Retinal pigment epithelial cell (primary cell): ENCODE results near the gene ADAMTS17.

Experiments used
- DNase-seq: peaks from one replicate; pipeline ENCODE4 v3.0.0-alpha.2; 2010; ENCODE audit warnings: low read depth
- H3K4me3 ChIP-seq: 2 replicates; pipeline ENCODE4 v1.5.1; 2011; ENCODE audit warnings: mild to moderate bottlenecking, low read length, control low read depth, moderate library complexity
- CTCF ChIP-seq: conservative IDR thresholded peaks from 2 replicates; pipeline ENCODE4 v1.5.1; 2011; ENCODE audit warnings: low read depth, low read length, control low read depth, inconsistent platforms

ADAMTS17 gene

DNA sequence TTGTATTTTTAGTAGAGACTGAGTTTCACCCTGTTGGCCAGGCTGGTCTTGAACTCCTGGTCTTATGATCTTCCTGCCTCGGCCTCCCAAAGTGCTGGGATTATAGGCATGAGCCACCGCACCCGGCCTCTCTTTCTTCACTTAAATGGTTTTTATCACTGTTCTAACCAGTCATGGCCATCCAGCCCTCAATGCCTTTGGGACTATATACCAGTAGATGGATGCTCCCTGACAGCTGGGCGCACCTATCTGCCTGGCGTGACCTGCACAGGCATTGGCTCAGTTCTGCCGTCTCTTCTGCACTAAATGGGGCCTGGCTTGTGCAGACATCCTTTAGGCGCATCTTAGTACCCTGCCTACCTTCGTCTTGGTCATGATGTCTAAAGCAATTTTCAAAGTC lies 233.4 kb downstream of the ADAMTS17 start:
- H3K4me3 ChIP-seq = no peak overlapping the region
- no peak for TF ChIP-seq CTCF
- no peak for DNase-seq

DNA sequence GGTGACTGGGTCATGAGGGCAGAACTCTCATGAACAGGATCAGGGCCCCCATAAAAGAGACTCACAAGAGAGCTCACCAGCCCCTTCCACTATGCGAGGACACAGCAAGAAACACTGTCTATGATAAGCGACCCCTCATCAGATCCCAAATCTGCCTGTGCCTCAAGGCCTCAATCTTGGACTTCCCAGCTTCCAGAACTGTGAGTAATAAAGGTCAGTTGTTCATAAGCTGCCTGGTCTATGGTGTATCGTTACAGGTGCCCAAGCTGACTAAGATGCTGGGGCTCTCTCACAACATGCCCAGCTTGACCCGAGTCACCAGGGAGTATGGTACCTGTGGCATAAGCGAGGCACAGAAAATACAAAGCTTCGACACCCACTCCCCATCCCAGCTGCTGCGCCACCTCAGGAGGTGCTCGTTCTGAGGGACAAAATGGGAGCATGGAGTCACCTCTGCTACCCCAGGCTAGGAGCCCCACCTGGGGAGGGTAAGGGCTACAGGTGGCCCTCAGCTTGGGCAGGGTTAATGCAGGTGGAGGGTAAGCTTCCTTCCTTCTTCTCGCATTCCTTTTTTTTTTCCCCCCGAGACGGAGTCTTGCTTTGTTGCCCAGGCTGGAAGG lies 234.1 kb downstream of the ADAMTS17 start:
- TF ChIP-seq CTCF = no peak
- no peak overlapping the region for H3K4me3 ChIP-seq

DNA sequence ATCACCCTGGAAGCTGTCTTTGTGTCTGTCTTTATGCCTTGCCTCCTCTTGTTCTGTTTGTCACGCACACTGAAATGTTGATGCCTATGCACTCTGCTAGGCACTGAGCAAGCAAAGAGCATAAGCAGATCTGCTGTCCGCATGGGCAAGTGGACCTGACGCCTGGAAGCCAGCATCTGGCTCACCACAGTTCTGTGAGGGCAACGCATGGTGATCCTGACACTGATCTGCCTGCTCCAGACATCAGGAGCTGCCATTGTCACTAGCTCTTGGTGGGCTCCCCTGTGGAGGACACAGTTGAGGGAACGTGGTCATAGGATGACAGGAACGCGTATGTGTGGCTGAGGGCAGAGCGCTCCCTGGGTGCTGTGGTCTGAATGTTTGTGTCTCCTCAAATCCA lies 234.6 kb downstream of the ADAMTS17 start:
- no peak for TF ChIP-seq CTCF
- no peak for DNase-seq

More for the DNA sequence above, 234.1 kb downstream of the ADAMTS17 start:
- no peak for DNase-seq

GRCh38 chr15:100106732-100107131 lies 235.0 kb downstream of the ADAMTS17 start:
- no peak for TF ChIP-seq CTCF
- H3K4me3 ChIP-seq = no peak overlapping the region
- DNase-seq = no peak

More for the DNA sequence above, 234.6 kb downstream of the ADAMTS17 start:
- no peak overlapping the region for H3K4me3 ChIP-seq

DNA sequence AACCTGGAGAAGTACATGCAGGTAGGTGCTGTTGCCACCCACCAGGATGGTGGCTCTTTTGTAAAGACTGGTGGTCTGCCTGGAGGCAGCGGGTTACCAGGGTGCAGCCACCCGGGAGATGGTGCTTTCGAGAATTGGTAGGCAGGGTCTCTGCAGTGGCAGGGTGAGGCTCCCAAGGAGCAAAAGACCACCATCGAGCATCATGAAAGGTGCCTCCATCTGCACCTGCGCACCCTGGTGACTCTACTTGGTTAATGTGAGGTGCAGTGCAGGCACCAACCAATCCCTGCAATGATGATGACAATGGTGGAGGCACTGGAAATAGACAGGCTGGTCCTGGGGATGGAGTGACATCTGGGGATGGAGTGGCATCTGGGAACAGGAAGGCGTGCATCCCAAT lies 236.7 kb downstream of the ADAMTS17 start:
- no peak for DNase-seq
- TF ChIP-seq CTCF = no peak
- H3K4me3 ChIP-seq = no peak overlapping the region

- no peak for DNase-seq
- H3K4me3 ChIP-seq = no peak overlapping the region
- no peak for TF ChIP-seq CTCF
These were observed 237.5 kb downstream of the ADAMTS17 start for GRCh38 chr15:100104245-100104644.

DNA sequence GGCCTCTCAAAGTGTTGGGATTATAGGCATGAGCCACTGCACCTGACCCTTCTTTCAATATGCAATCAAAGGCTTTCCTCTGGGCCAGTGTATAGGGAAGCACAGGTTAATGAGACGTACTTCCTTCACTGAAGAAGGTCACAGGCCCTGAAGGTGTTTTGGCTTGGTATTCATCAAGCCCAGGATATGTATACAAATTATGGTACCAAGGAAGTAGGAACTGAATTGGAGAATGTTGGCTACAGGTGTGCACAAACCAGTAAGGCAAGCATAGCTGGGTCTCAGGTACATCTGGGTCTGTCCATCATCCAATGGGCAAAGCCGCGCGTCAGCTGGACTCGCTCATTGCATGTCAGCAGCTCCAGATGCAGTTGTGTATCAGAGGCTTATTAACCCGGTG lies 237.9 kb downstream of the ADAMTS17 start:
- no peak overlapping the region for H3K4me3 ChIP-seq
- no peak for DNase-seq
- no peak for TF ChIP-seq CTCF
